Epithelial cell of proximal tubule (primary cell): ENCODE data around the gene CWC27. TPM values are rescaled to one million over a fixed set of nuclear protein-coding genes. Genes with fewer than 3 reads are reported as not detected.

Experiments used
- DNase-seq: peaks from one replicate; pipeline ENCODE4 v3.0.0-alpha.2; 2011; ENCODE audit warnings: low read depth
- H3K4me3 ChIP-seq: 2 replicates; pipeline ENCODE4 v1.5.1; 2011; ENCODE audit warnings: low read depth, mild to moderate bottlenecking, low read length
- CTCF ChIP-seq: conservative IDR thresholded peaks from 2 replicates; pipeline ENCODE4 v1.5.1; 2012; ENCODE audit warnings: low read depth, mild to moderate bottlenecking, low read length
- total RNA-seq: library from RNA; depleted of rRNA; stranded (reverse); fragments of >200 nt; gene quantifications from 2 replicates; pipeline ENCODE4 v1.2.3, GENCODE V29; 2015

Gene CWC27
- total RNA-seq, 1 donor from 2014 or later: 17.6 TPM

DNA sequence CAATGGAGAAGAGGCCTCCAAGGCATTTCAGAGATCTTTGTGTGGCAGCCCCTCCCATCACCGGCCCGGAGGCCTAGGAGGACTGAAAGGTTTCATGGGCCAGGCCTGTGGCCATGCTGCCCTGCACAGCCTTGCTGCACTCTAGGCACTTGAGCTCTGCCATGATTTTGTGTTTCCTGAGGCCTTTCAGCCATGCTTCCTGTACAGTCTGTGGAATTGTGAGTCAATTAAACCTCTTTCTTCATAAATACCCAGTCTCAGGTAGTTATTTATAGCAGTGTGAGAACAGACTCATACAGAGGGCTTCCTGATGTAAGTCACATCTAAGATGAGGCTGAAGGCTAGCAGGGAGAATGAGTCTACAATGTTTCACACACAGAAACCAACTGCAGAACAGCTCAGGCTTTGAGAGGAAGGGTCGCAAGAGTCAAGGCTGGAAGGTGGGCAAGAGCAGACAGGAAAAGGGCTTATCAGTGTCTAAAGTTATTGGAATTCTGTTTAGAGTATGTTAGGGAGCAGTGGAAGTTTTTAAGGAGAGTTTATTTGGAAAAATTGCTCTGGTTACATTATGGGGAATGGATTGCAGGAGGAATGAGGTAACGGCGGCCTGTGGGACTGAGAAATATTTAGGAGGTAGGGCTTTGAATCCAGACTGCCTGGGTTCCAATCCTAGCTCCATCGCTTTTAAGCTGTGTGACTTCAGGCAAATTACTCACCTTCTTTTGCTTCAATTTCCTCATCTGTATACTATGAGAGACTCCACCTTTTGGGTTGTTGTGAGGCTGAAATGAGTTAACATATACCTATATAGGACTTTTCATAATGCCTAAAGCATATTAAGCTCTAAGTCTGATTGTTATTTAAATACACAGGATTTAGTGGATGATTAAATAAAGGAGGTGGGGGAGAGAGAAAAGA, 291.2 kb downstream of the CWC27 start:
- no peak for DNase-seq
- no peak for TF ChIP-seq CTCF
- H3K4me3 ChIP-seq: no peak overlapping the region

DNA sequence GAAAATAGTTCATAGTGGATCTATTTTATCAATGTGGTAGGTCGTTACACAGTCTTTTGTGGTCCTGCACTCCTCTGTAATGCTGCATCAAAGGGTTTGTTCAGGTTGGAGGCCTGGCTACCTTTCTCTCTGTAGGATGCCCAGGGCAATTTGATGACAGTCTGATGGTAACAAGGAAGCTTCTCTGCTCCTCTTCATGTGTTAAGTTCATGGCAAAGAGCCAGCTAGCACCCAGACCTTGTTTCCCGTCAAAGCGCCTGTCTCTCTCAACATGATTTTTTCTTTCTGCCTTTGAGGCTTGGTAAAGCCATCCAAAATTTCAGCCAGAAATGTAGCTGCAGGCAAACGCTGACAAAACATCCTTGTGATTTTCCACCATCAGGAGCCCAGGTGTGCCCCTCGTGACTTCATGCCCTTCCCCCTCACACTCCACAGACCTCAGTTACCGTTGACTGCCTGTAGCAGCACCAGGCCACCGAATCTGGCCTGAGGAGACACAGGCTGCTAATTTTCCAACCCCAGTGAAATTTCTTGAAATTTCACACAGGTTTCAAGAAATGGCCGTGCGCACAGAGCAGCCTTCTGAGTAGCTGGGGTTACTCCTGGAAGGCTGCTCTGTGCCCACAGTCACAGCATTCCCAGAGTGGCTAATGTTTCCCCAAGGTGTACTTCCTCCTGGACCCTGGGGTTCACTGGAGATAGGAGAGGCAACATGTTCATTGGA, 292.7 kb downstream of the CWC27 start:
- DNase-seq: no peak
- no peak for TF ChIP-seq CTCF

GRCh38 chr5:65061974-65062353, 293.2 kb downstream of the CWC27 start:
- DNase-seq: no peak
- H3K4me3 ChIP-seq: no peak overlapping the region
- no peak for TF ChIP-seq CTCF

More for the DNA sequence above, 292.7 kb downstream of the CWC27 start:
- H3K4me3 ChIP-seq: no peak overlapping the region

DNA sequence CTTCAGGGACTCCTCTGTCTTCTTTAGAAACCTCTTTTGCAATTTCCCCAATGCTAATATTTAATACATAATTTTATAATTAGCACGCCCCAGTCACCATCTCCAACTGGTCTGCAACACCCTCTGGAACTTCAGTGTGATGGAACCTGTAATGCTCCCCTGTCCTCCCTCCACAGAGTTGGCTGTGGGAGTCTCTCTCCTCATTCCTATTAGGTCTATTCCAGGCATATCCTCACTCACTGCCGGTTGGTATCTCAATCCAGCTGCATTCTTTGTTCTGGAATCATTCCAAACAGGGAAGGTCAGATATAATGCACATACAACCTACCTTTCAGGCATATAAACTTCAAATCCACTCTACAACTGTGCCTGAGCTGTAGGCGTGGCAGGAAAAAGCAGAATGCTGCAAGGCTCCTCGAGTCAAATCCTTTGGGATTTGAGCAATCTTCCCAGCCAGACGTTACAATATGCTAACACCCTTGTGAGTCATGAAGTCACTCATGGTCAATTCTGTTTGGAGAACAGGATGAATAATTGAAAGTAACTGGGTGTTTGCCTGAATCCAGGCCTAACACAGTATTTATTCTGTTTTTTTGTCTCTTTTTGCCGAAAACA, 293.8 kb downstream of the CWC27 start:
- no peak for TF ChIP-seq CTCF
- peak; percentile 67 for DNase-seq

GRCh38 chr5:65065001-65065511, 296.3 kb downstream of the CWC27 start:
- no peak for TF ChIP-seq CTCF
- no peak for DNase-seq
- H3K4me3 ChIP-seq: no peak overlapping the region

More for the DNA sequence above, 293.8 kb downstream of the CWC27 start:
- H3K4me3 ChIP-seq: no peak overlapping the region

GRCh38 chr5:65066387-65067146, 297.8 kb downstream of the CWC27 start:
- TF ChIP-seq CTCF: no peak
- no peak overlapping the region for H3K4me3 ChIP-seq

More at GRCh38 chr5:65066387-65067146, 297.8 kb downstream of the CWC27 start:
- DNase-seq: no peak
